Measurements from ENCODE around the gene PCDH1.

PCDH1 gene

GRCh38 chr5:141870871-141871270 is 7.3 kb downstream of the PCDH1 start:
- Mint-ChIP-seq H3K9me3 (ENCODE audit: low read depth) (no peaks in the 10 kb centered on the region), H3K36me3 (no peaks in the 10 kb centered on the region), H3K4me3 (no peak overlapping the region), H3K4me1 (ENCODE audit: low read depth) (peaks cover 4% of the 10 kb centered on the region), H3K27me3 (peaks cover 25% of the 10 kb centered on the region), H3K27ac (no peak overlapping the region)

GRCh38 chr5:141870228-141870627 is 8.0 kb downstream of the PCDH1 start:
- H3K36me3 Mint-ChIP-seq: no peaks in the 10 kb centered on the region
- H3K9me3 Mint-ChIP-seq (ENCODE audit: low read depth): no peaks in the 10 kb centered on the region
- H3K4me3 Mint-ChIP-seq: no peak overlapping the region
- H3K27ac Mint-ChIP-seq: no peak overlapping the region
- H3K27me3 Mint-ChIP-seq: peaks cover 24% of the 10 kb centered on the region
- H3K4me1 Mint-ChIP-seq (ENCODE audit: low read depth): no peaks in the 10 kb centered on the region

GRCh38 chr5:141869514-141869913 is 8.7 kb downstream of the PCDH1 start:
- Mint-ChIP-seq H3K36me3 (no peaks in the 10 kb centered on the region), H3K9me3 (ENCODE audit: low read depth) (no peaks in the 10 kb centered on the region), H3K27me3 (peaks cover 17% of the 10 kb centered on the region), H3K4me1 (ENCODE audit: low read depth) (no peaks in the 10 kb centered on the region), H3K4me3 (no peak overlapping the region), H3K27ac (no peak overlapping the region)

- Mint-ChIP-seq H3K36me3 (no peaks in the 10 kb centered on the region), H3K27ac (no peak overlapping the region), H3K4me1 (ENCODE audit: low read depth) (no peaks in the 10 kb centered on the region), H3K9me3 (ENCODE audit: low read depth) (no peaks in the 10 kb centered on the region), H3K27me3 (peaks cover 14% of the 10 kb centered on the region), H3K4me3 (no peak overlapping the region)
Measured at GRCh38 chr5:141869040-141869439, 9.2 kb downstream of the PCDH1 start.

- Mint-ChIP-seq H3K4me1 (ENCODE audit: low read depth) (no peaks in the 10 kb centered on the region), H3K9me3 (ENCODE audit: low read depth) (no peaks in the 10 kb centered on the region), H3K4me3 (no peak overlapping the region), H3K27ac (no peak overlapping the region), H3K27me3 (peaks cover 10% of the 10 kb centered on the region), H3K36me3 (no peaks in the 10 kb centered on the region)
Measured at GRCh38 chr5:141868541-141868940, 9.7 kb downstream of the PCDH1 start.

- Mint-ChIP-seq H3K27ac (no peak overlapping the region), H3K27me3 (peaks cover 9% of the 10 kb centered on the region), H3K4me3 (no peak overlapping the region)
Measured at GRCh38 chr5:141867651-141868050, 10.6 kb downstream of the PCDH1 start.

GRCh38 chr5:141867139-141867538 is 11.1 kb downstream of the PCDH1 start:
- Mint-ChIP-seq H3K36me3 (no peaks in the 10 kb centered on the region), H3K27me3 (peaks cover 6% of the 10 kb centered on the region), H3K4me1 (ENCODE audit: low read depth) (no peaks in the 10 kb centered on the region), H3K4me3 (no peak overlapping the region), H3K27ac (no peak overlapping the region), H3K9me3 (ENCODE audit: low read depth) (no peaks in the 10 kb centered on the region)

More at GRCh38 chr5:141867651-141868050, 10.6 kb downstream of the PCDH1 start:
- no peaks in the 10 kb centered on the region for H3K36me3 Mint-ChIP-seq
- H3K4me1 Mint-ChIP-seq (ENCODE audit: low read depth): no peaks in the 10 kb centered on the region
- no peaks in the 10 kb centered on the region for H3K9me3 Mint-ChIP-seq (ENCODE audit: low read depth)

- no peaks in the 10 kb centered on the region for H3K36me3 Mint-ChIP-seq
- no peaks in the 10 kb centered on the region for H3K9me3 Mint-ChIP-seq (ENCODE audit: low read depth)
- no peaks in the 10 kb centered on the region for H3K4me1 Mint-ChIP-seq (ENCODE audit: low read depth)
- peaks cover 6% of the 10 kb centered on the region for H3K27me3 Mint-ChIP-seq
- no peak overlapping the region for H3K27ac Mint-ChIP-seq
- no peak overlapping the region for H3K4me3 Mint-ChIP-seq
Measured at GRCh38 chr5:141866096-141866495, 12.1 kb downstream of the PCDH1 start.

GRCh38 chr5:141865406-141865805 is 12.8 kb downstream of the PCDH1 start:
- H3K27ac Mint-ChIP-seq: no peak overlapping the region

GRCh38 chr5:141864371-141865370 is 13.5 kb downstream of the PCDH1 start:
- Mint-ChIP-seq H3K36me3 (no peaks in the 10 kb centered on the region), H3K27ac (no peak overlapping the region), H3K9me3 (ENCODE audit: low read depth) (no peaks in the 10 kb centered on the region), H3K4me1 (ENCODE audit: low read depth) (no peaks in the 10 kb centered on the region), H3K27me3 (no peaks in the 10 kb centered on the region), H3K4me3 (no peak overlapping the region)

More at GRCh38 chr5:141865406-141865805, 12.8 kb downstream of the PCDH1 start:
- Mint-ChIP-seq H3K4me3 (no peak overlapping the region), H3K36me3 (no peaks in the 10 kb centered on the region), H3K4me1 (ENCODE audit: low read depth) (no peaks in the 10 kb centered on the region), H3K27me3 (peaks cover under 1% of the 10 kb centered on the region), H3K9me3 (ENCODE audit: low read depth) (no peaks in the 10 kb centered on the region)

GRCh38 chr5:141863569-141864178 is 14.5 kb downstream of the PCDH1 start:
- Mint-ChIP-seq H3K4me1 (ENCODE audit: low read depth) (no peaks in the 10 kb centered on the region), H3K27me3 (peaks cover 2% of the 10 kb centered on the region), H3K4me3 (no peak overlapping the region), H3K9me3 (ENCODE audit: low read depth) (no peaks in the 10 kb centered on the region), H3K27ac (no peak overlapping the region), H3K36me3 (no peaks in the 10 kb centered on the region)

- Mint-ChIP-seq H3K27me3 (peaks cover 2% of the 10 kb centered on the region), H3K27ac (no peak overlapping the region), H3K4me3 (no peak overlapping the region), H3K9me3 (ENCODE audit: low read depth) (no peaks in the 10 kb centered on the region), H3K4me1 (ENCODE audit: low read depth) (no peaks in the 10 kb centered on the region), H3K36me3 (no peaks in the 10 kb centered on the region)
Measured at GRCh38 chr5:141862936-141863543, 15.2 kb downstream of the PCDH1 start.

GRCh38 chr5:141861194-141861593 is 17.0 kb downstream of the PCDH1 start:
- no peaks in the 10 kb centered on the region for H3K36me3 Mint-ChIP-seq

GRCh38 chr5:141858079-141858765 is 20.0 kb downstream of the PCDH1 start:
- Mint-ChIP-seq H3K27me3 (peaks cover 2% of the 10 kb centered on the region), H3K27ac (no peak overlapping the region), H3K36me3 (no peaks in the 10 kb centered on the region), H3K4me3 (no peak overlapping the region), H3K9me3 (ENCODE audit: low read depth) (no peaks in the 10 kb centered on the region), H3K4me1 (ENCODE audit: low read depth) (no peaks in the 10 kb centered on the region)

More at GRCh38 chr5:141861194-141861593, 17.0 kb downstream of the PCDH1 start:
- no peak overlapping the region for H3K4me3 Mint-ChIP-seq
- H3K4me1 Mint-ChIP-seq (ENCODE audit: low read depth): no peaks in the 10 kb centered on the region
- peaks cover 2% of the 10 kb centered on the region for H3K27me3 Mint-ChIP-seq
- no peaks in the 10 kb centered on the region for H3K9me3 Mint-ChIP-seq (ENCODE audit: low read depth)
- H3K27ac Mint-ChIP-seq: no peak overlapping the region
